A549 (cell line): ENCODE measurements around the gene GMPPB.

Source experiments
- KDM5A ChIP-seq: fragments of 200-600 bp; sonication (generic); IDR thresholded peaks from 2 replicates; pipeline ENCODE4 v1.6.1; 2016; ENCODE audit warnings: antibody characterized with exemption, mild to moderate bottlenecking
- MYC ChIP-seq: IDR thresholded peaks from 2 replicates; pipeline ENCODE4 v1.6.1; 2012; ENCODE audit warnings: mild to moderate bottlenecking, inconsistent platforms, low read length, improper control_type of control experiment, borderline replicate concordance

DNA sequence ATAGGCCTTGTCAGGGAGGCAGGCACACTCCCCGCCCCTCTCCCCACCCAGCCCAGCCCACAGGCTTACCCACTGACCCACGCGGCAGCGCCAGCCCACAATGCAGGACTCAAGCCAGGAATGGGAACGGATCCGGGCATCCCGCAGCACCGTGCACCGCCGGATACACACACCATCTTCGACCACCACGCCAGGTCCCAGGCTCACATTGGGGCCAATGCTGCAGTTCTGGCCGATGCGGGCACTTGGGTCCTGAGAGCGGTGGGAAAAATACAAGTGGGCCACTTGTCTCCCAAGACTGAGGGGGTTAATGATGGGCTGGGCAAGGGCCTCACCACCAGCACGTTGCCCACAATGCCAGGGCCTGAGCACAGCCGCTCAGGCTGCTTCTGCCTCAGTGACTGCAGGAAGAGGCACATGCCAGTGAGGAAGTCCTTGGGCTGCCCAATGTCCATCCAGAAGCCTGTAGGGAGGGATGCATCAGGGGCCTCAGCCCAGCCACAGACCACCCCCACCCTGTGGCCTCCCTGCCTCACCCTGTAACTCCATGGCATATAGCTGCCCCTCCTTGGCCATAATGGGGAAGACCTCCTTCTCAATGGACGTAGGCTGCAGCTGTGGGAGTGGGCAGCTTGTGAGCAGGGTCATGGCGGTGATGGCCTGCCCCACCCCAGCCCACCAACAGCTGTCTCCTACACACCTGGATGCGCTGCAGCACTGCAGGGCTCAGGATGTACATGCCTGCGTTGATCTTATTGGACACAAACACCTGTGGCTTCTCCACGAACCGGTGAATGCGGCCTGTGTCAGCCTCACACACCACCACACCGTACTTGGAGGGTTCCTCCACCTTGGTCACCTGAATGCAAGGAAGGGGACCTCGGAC lies 1.6 kb downstream of the GMPPB start:
- TF ChIP-seq KDM5A (no peak), MYC (no peak)
